Glomerular visceral epithelial cell (primary cell): ENCODE results near the gene SMIM10L1.

Experiments
- DNase-seq: peaks from one replicate; pipeline ENCODE4 v3.0.0-alpha.2; 2016; ENCODE audit errors: extremely low spot score

SMIM10L1 gene

DNA sequence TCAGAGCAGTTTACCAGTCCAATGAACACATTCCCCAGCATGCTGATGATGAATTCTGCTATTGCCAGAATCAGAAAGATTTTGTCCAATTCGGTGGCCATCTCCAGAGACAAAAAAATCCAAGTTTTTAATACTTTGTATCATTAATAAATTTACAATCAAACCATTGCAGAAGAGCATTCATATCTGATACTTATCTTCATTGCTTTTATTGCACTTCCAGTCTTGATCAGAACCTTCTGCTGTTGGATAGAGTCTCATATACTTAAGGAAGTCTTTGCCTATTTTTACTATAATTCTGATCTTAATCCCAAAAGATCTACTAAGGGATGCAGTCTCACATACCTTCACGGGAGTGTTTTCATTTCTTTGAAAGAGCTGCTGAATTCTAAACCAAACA lies 15.8 kb downstream of the SMIM10L1 start, which contains the start of gene TAS2R42:
TAS2R42 (minus strand) TSS at position 101 of the 400 bp plus-strand sequence; CDS start at position 101, 0 bp downstream.
- DNase-seq = no peak

GRCh38 chr12:11202811-11203210 lies 31.8 kb downstream of the SMIM10L1 start:
- no peak for DNase-seq

DNA sequence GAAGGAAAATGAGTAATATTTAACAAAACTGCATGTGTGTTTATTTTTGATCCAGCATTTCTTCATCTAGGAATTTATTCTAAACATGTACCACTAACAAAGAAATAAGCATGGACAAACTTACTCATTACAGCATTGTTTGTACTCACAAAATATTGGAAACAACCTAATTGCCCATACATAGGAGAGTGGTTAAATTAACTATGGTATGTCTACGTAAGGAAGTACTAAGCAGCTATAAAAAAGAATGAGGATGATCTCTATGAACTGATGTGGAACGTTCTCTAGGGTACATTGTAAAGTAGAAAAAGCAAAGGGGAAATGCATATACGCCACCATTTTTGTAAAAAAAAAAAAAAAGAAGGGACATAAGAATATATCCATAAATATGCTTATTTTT lies 33.2 kb downstream of the SMIM10L1 start:
- DNase-seq = no peak

GRCh38 chr12:11209113-11209512 lies 38.1 kb downstream of the SMIM10L1 start:
- no peak for DNase-seq
